Lung (tissue), 12 donors: ENCODE measurements around the gene MCOLN1. TPM values are rescaled to one million over a fixed set of nuclear protein-coding genes. Genes with fewer than 3 reads are reported as not detected.

Experiments used
- ATAC-seq: fragments of 200-7000 bp; cut with Tn5 transposase; one replicate; pipeline ENCODE4 v1.9.1; 2020; ENCODE audit warnings: moderate number of reproducible peaks; ENCODE audit not compliant: insufficient read depth, low FRiP score
- DNase-seq, 3 donors: peaks; one replicate each; pipeline ENCODE4 v3.0.0-alpha.2; 2013 to 2017
- H3K27ac ChIP-seq, 2 donors: one replicate each; pipeline ENCODE4 v1.5.1; 2013; ENCODE audit warnings: mild to moderate bottlenecking in 2 of 2, moderate library complexity in 2 of 2, control low read depth in 1 of 2, inconsistent platforms in 1 of 2, low read depth in 1 of 2, low read length in 1 of 2
- H3K27me3 ChIP-seq, 3 donors: one replicate each; pipeline ENCODE4 v1.5.1; 2013; ENCODE audit warnings: low read length in 2 of 3; ENCODE audit not compliant: control insufficient read depth in 3 of 3, insufficient read depth in 3 of 3
- H3K36me3 ChIP-seq, 4 donors: one replicate each; pipeline ENCODE4 v1.5.1; 2013; ENCODE audit warnings: low read length in 4 of 4, mild to moderate bottlenecking in 1 of 4, moderate library complexity in 1 of 4; ENCODE audit not compliant: control insufficient read depth in 4 of 4, insufficient read depth in 4 of 4
- H3K4me1 ChIP-seq, 5 donors: one replicate each; pipeline ENCODE4 v1.5.1; 2013; ENCODE audit warnings: low read length in 5 of 5, mild to moderate bottlenecking in 2 of 5, moderate library complexity in 1 of 5; ENCODE audit not compliant: control insufficient read depth in 5 of 5, insufficient read depth in 5 of 5
- H3K4me3 ChIP-seq: one replicate; pipeline ENCODE4 v1.5.1; 2013; ENCODE audit warnings: mild to moderate bottlenecking, control low read depth, moderate library complexity
- H3K9ac ChIP-seq, 2 donors: one replicate each; pipeline ENCODE4 v1.5.1; 2013; ENCODE audit warnings: low read length in 2 of 2, control low read depth in 1 of 2; ENCODE audit not compliant: insufficient read depth in 1 of 2
- H3K9me3 ChIP-seq, 4 donors: one replicate each; pipeline ENCODE4 v1.5.1; 2013; ENCODE audit warnings: low read length in 3 of 4, mild to moderate bottlenecking in 1 of 4, moderate library complexity in 1 of 4; ENCODE audit not compliant: control insufficient read depth in 4 of 4, insufficient read depth in 3 of 4
- CTCF ChIP-seq: IDR thresholded peaks from 2 replicates; pipeline ENCODE4 v1.5.1; 2012; ENCODE audit warnings: mild to moderate bottlenecking; ENCODE audit errors: control extremely low read depth, extremely low read depth
- WGBS, 2 donors: extraction: QIAGEN DNeasy Blood & Tissue Kit; methylation state at CpG; one replicate each; pipeline ENCODE4 v1.1.7; 2013; 5-methylcytosine and 5-hydroxymethylcytosine counted together
- polyA plus RNA-seq, 2 donors: library from polyadenylated mRNA; stranded (reverse); fragments of 200-250 nt; gene quantifications; one replicate each; pipeline ENCODE4 v1.2.1, GENCODE V29; 2013
- total RNA-seq, 2 donors: library from RNA; depleted of rRNA in 1 of 2; stranded (reverse); fragments of >200 nt in 1 of 2; gene quantifications; one replicate each; pipeline ENCODE4 v1.2.1, GENCODE V29; 2014 to 2021
- donor health status: control.
- donor health status: control.
- donor health status: Bipolar disorder and iron deficiency.
- donor health status: healthy.
- donor health status: DM: yes; HTN: yes; CAD: no.

Gene MCOLN1
- total and polyA plus RNA-seq, 4 donors = 11.6 to 68.1 (median 59.9) TPM

DNA sequence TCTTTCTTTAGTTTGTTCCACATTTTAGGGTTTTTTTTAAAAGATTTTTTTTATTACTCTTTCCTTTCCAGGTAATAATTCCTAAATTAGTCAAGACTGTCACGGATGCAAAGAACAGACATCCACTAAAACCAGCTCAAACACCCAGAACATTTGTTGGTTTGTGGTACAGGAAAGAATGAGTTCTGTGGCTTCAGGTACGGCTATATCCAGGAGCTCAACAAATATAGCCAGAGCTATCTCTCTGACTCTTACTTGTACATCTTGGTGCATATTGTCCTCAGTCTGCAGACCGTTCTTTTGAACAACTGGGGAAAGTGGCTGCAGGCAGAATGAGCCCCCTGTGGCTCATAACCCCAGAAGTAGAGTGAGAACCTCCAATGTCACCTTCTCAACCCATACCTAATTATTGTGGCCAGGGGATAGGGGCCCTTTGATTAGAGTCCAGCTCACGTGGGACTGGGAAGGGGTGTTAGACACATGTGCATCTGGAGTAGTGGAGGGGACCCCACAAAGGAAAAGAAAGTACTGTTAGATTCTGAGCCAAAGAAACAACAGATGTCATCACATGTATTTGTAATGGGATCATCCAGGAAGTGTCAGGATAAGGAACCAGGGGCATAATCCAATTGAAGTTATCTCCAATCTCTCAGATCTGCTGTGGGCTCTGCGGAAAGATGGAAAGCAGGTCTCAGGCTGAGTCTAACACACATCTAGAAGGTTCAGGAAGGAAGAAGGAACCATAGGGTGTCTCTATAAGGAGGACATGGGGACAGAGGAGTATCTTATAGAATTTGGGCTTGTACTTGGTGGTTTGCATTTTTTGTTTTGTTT, 8.4 kb upstream of the MCOLN1 start:
- Histone ChIP-seq H3K27ac (no peak overlapping the region), H3K27me3 (no peaks in the 10 kb centered on the region), H3K9me3 (no peaks in the 10 kb centered on the region), H3K4me1 (peaks cover 0 to 20% (median 7%) of the 10 kb centered on the region in 5 donors), H3K9ac (no peak overlapping the region), H3K4me3 (no peak overlapping the region), H3K36me3 (peaks cover 0 to under 1% (median under 1%) of the 10 kb centered on the region in 4 donors)
- no peak for TF ChIP-seq CTCF
- 91 to 94% methylated on average over 5 of the region's 5 CpGs for WGBS, 2 donors
- ATAC-seq (no peak), DNase-seq (no peak)

DNA sequence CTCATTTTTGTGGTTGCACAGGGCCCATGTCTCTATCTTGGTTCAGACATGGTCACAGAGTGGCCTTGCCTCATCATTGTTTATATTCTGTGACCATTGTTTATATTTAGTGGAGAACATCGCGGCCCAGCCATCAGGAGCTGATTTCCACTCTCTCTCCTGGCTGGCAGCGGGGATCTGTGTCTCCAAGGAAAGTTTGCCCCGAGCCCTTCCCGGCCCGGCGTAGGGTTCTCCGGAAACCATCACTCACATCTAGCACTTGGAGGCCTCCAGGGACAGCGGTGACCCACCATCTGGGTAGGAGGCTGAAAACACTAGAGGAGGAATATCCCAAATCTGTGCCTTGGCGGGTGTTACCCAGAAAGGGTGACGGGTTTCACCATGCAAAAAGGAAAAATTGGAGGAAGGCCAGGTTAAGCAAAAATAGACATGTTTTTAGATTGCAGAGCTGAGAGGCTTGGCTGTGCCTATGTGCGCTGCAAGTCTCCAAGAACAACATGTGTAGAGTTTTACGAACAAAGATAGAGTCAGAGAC, 7.2 kb upstream of the MCOLN1 start:
- H3K27me3 ChIP-seq = no peaks in the 10 kb centered on the region
- 58 to 81% methylated on average over 13 of the region's 13 CpGs for WGBS, 2 donors
- peak overlapping the region; percentile 80 to 94 for H3K27ac ChIP-seq
- H3K4me3 ChIP-seq = peak overlapping the region; percentile 59
- no peaks in the 10 kb centered on the region for H3K9me3 ChIP-seq
- H3K9ac ChIP-seq = peak overlapping the region; percentile 96 to 97
- TF ChIP-seq CTCF = no peak
- ATAC-seq (no peak), DNase-seq (peak; percentile 74 to 84 (median 82))
- H3K36me3 ChIP-seq = peaks cover 3 to 12% (median 4%) of the 10 kb centered on the region in 4 donors
- H3K4me1 ChIP-seq = peaks cover 0 to 20% (median 7%) of the 10 kb centered on the region in 5 donors

GRCh38 chr19:7515645-7516151, 6.7 kb upstream of the MCOLN1 start, which contains the start of gene ZNF358:
TSS of gene ZNF358 (plus strand) at chr19:7516103. CDS start at chr19:7519243, 3,140 bp downstream.
- Histone ChIP-seq H3K9me3 (no peaks in the 10 kb centered on the region), H3K4me1 (peaks cover 0 to 20% (median 7%) of the 10 kb centered on the region in 5 donors), H3K4me3 (peak within 1 kb of the TSS; percentile 59), H3K27ac (peak within 1 kb of the TSS; percentile 80 to 94), H3K27me3 (no peaks in the 10 kb centered on the region), H3K9ac (peak within 1 kb of the TSS; percentile 96 to 97), H3K36me3 (peaks cover 3 to 15% (median 5%) of the 10 kb centered on the region in 4 donors)
- WGBS, 2 donors = 2 to 5% methylated on average over 10 to 33 of the region's 33 CpGs
- DNase-seq (peak; percentile 82 to 91 (median 84)), ATAC-seq (peak; percentile 86)
- no peak for TF ChIP-seq CTCF
